Left renal pelvis (tissue), 4 donors: Measurements from ENCODE around the gene ZC3H12C. TPM values are rescaled to one million over a fixed set of nuclear protein-coding genes. Genes with fewer than 3 reads are reported as not detected.

Experiments
- DNase-seq, 4 donors: peaks; one replicate each; pipeline ENCODE4 v3.0.0-alpha.2; 2013; ENCODE audit warnings: low read depth in 4 of 4, low spot score in 3 of 4
- polyA plus RNA-seq, 4 donors: library from polyadenylated mRNA; unstranded; fragments of 120-200 nt; gene quantifications; one replicate each; pipeline ENCODE4 v1.2.1, GENCODE V29; 2013; ENCODE audit not compliant: insufficient read length in 4 of 4

The ZC3H12C gene
- polyA plus RNA-seq, 4 donors: 7.3 to 11.2 (median 8.1) TPM

DNA sequence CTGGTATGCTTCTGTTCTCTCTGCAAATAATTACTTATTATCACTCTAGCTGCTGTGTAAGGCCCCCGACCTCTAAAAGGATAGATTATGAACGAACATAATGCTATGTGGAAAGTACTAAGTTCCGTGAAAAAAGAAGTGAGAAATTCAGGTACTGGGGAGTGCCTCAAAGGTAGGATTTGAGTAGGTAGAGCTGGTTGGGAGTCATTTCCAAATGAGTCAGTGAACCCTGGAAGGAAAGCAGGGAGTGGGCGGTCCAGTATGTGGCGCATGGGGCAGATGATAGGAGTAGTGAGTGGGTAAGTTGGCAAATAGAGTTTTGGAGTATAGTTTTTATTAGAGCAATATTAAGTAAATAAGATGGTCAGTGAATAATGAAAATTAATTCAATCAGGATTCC is 2.4 kb downstream of the ZC3H12C start:
- no peak for DNase-seq

- no peak for DNase-seq
Observed at GRCh38 chr11:110096496-110096895, 3.3 kb downstream of the ZC3H12C start.

GRCh38 chr11:110097459-110098012 is 4.3 kb downstream of the ZC3H12C start:
- no peak for DNase-seq

DNA sequence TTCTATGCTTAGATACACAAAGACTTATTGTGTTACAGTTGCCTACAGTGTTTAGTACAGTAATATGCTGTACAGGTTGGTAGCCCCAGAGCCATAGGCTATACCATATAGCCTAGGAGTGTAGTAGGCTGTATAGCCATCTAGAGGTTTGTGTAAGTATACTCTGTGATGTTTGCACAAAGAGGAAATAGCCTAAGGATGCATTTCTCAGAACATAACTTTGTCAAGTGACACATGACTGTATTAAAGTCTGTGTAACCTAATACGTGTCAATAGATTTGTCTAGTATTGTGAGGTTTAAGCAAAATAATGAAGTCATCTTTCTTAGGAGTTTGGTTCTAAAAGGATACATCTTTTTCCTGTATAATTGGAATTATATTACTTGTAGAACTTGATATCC is 5.5 kb downstream of the ZC3H12C start:
- DNase-seq: no peak

DNA sequence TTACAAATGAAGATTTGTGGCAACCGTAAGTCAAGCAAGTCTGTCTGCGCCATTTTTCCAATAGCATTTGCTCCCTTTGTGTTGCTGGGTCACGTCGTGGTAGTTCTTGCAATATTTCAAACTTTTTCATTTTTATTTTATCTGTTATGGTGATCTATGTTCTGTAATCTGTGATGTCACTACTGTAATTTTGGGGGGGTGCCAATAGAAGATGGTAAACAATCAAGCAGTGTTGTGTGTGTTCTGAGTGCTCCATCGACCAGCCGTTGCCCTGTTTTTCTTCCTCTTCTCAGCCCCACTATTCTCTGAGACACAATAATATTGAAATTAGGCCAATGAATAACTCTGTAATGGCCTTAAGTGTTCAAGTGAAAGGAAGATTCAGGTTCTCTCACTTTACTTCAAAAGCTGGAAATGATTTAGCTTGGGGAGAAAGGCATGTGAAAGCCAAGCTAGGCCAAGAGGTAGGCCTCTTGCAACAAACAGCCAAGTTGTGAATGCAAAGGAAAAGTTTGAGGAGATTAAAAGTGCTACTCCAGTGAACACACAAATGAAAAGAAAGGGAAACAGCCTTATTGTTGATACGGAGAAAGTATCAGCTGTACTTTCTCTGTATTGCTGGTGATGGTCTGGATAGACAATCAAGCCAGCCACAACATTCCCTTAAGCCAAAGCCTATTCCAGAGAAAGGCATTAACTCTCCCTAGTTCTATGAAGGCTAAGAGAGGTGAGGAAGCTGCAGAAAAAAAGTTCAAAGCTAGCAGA is 7.5 kb downstream of the ZC3H12C start:
- no peak for DNase-seq

GRCh38 chr11:110106713-110107274 is 13.6 kb downstream of the ZC3H12C start:
- DNase-seq: no peak

GRCh38 chr11:110110854-110111253 is 17.7 kb downstream of the ZC3H12C start:
- DNase-seq: no peak

DNA sequence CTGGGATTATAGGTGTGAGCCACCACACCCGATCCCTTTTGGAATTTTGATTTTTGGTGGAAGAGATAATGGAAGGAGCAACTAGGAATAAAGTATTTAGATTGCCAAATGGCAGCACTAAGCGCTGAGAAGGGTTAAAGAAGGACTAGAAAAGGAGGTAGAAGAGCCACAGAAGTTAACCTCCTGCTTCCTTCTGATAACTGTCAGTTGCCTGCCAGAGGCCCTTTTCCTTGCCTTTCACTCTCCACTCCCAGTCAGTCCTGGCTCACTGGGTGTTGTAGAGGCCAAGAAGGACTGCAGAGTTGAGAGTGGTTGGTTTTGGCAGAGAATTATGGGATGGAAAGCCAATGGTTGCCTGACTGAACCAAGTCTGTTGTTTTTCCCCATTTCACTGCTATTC is 19.3 kb downstream of the ZC3H12C start:
- DNase-seq: no peak

DNA sequence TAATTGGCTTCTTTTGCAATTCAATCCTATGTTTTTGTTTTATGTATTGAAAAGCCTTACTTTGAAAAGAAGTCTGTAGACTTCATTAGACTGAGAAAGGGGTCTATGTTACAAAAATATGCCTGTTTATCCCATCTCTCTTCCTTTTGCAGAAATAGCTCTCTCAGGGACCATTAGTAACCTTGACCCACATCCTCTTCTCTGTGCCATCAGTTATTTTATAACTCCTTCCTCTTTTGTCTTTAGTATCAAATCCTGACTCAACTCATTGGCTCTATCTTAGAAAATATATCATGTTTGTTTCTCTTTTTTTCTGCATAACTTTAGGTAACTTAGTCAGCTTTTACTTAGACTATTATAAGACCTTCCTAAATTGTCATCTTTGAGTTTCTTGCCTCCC is 20.3 kb downstream of the ZC3H12C start:
- no peak for DNase-seq

GRCh38 chr11:110113973-110114372 is 20.8 kb downstream of the ZC3H12C start:
- no peak for DNase-seq

GRCh38 chr11:110119317-110119716 is 26.1 kb downstream of the ZC3H12C start:
- no peak for DNase-seq

GRCh38 chr11:110121204-110121603 is 28.0 kb downstream of the ZC3H12C start:
- DNase-seq: no peak

DNA sequence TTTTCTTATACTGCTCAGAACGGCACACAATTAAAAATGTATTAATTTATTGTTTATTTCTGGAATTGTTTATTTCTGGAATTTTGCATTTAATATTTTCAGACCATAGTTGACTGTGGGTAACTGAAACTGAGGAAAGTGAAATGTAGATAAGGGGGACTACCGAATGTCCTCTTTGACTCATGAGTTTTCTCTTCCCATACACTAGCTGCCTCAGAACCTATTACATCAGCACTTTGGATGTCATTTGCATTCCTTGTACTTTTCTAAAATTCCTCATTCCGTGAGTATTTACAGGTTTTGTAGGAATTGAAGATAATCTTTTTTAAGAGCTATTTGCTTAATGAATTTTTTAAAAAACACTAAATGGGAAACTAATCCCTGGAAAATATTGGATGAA is 29.8 kb downstream of the ZC3H12C start:
- no peak for DNase-seq

- no peak for DNase-seq
Observed at GRCh38 chr11:110124605-110125004, 31.4 kb downstream of the ZC3H12C start.

DNA sequence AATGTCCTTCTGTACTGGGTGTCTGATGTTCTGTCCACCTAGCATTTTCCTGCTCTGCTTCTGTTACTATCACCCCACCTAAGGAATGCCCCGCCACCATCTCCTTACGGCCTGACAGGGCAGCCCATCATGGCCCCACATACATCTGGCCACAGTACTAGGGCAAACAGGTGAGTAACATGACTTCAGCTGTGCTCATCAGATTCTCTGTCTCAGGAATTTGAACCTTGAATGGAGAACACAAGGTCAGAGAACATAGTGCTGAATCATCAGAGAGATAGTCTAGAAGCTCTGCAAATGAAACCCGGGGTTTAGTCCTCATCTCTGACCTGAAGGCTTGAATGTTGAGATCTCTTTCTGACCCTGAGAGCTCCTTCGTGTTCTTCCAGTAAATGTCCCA is 32.4 kb downstream of the ZC3H12C start:
- no peak for DNase-seq

DNA sequence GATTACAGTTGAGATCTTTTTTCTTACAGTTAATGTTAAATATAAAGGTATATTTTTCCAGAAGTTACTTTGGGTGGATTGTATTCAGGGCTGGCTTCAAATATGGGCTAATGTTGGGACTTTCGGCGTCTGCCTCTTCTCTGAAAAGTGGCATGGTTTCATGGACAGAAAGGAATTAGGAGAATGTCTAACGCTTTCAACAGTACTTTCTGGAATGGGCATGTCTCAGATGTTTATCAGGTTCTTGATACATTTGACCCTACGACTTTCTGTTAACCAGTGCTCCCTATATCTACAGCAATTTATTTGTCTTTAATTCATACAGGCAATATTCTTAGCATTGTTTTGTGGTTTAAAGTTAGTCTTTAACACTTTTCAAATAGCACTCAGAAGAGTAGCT is 33.7 kb downstream of the ZC3H12C start:
- no peak for DNase-seq

DNA sequence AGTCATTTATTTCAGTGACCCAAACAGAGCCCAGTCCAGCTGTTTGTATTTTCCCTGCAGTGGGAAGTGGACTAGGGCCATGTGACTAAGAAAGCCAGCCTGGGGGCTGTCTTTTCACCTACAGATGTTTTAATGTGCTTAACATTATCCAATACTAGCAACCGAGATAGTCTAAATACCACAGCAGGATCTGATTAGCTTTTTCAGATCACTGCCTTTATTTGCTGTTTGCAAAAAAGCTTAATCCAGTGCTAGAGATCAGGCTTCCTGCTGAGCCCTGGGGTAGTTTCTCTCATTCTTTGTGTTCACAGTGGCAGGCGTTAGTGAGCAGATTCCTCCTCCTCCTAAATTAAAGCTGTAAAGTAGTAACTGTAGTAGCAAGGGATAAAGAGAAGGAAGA is 35.0 kb downstream of the ZC3H12C start:
- no peak for DNase-seq

GRCh38 chr11:110130642-110131238 is 37.5 kb downstream of the ZC3H12C start:
- peak in 2 of 4 donors; percentile 10 to 15 for DNase-seq

DNA sequence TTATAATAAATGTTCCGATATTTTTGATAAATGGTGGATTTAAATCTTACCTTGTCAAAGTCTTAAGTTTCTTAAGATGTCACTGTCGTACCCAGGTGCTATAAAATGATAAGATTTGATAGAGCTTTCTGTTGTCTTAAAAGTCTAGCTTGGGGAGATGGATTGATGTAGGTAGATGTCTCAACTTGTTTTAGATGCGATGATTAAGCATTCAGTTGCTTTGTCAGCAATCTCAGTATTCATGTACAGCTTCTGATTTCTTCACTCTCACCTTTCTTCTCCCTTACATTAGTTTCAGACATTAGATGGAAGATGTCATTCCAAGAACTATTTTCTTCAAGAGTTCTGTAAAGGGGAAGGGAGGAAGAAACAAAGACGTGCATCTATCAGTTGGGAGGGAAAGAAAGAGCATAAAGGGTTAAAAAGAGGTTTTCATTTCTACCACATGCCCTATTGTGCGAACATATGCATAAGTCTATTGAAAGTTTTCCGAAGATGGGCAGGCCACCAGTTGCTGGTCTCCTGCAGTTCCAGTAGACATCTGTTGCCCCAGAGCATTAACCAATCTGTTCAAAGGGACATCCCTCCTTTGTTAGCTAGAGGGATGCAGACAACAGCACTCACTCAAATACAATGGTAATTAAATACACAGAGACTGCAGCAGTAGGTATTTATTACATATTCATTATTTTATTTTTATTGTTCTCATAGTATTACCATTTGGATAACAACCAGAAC is 38.4 kb downstream of the ZC3H12C start:
- no peak for DNase-seq

- no peak for DNase-seq
Observed at GRCh38 chr11:110133160-110133559, 40.0 kb downstream of the ZC3H12C start.

DNA sequence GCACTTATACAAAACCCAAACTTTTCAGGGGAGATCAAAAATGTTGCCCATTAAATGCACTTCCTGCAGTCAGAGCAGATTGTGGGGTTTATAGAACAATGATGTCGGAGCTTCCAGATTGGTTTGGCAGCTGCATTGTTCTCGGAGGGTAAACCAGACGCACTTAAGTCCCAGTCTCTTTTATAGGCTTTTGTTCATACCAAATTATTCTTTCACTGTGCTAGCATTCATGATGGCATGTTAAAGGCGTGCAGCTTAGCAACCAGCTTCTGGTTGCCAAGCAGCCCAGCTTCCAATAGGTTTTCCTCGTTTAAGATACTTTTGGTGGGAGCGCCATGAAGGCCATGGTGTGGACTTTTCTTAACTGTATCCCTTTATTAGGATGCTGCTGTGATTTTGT is 40.9 kb downstream of the ZC3H12C start:
- no peak for DNase-seq
